Measurements from ENCODE around the gene CCM2. TPM values are rescaled to one million over a fixed set of nuclear protein-coding genes. Genes with fewer than 3 reads are reported as not detected.
A peak's percentile ranks its signal among the peaks of the same experiment; 100 is the strongest.

Gene CCM2
- total RNA-seq, 1 donor from 2014 or later: 33.7 TPM

GRCh38 chr7:45082031-45082830 is 82.2 kb downstream of the CCM2 start:
- DNase-seq: no peak

DNA sequence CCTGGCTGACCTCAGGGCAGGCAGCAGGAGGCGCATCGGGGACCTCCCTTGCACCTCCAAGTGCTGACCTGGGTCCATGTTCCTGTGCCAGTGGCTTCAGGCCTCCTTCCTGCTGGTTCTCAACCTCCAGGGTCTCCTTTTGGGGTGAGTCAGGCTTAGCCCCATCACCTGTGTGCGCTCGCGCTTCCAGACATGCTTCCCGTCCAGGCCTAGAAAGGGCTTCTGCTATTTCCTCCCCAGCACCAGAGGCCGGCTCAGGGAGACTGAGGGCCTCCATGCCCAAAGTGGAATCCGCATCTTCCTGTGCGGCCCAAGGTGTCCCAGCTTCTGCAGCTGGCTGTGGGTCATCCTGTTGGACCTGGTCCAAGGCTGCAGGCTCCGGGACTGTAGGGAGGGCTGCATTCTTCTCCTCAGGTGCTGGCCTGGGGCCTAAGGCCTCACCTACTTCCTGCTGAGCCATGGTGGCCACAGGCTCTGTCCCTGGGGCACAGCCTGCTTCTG is 82.9 kb downstream of the CCM2 start:
- DNase-seq: no peak

- DNase-seq: no peak
Measured at GRCh38 chr7:45084336-45084735, 84.3 kb downstream of the CCM2 start.

- DNase-seq: no peak
Measured at GRCh38 chr7:45084901-45085618, 85.1 kb downstream of the CCM2 start.

DNA sequence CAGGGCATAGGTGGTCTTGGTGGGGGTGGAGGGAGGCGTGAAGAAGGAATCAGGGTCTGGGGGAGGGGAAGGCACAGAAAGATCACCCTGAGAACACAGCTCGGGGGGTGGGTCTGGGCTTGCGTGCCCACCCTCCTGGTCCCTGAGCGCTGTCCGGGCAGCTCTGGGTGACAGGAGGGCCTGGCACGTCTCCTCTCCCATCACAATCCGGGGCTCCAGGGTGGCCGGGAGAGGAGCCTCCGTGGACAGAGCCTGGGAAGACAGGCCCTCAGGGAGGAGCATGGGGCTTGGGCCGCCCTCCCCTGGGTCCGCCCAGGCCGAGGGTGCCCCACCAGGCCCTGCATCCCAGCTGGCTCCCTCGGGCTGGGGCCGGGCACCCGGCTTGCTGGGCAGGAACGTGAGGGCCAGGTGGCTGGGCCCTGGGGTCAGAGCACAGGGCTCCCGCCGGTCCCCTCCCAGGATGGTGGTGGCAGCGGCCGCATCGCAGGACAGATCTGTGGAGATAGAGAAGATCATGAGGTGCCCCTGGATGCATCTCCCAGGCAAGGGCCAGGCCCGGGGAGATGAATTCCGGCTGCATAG is 85.7 kb downstream of the CCM2 start:
- no peak for DNase-seq

GRCh38 chr7:45086331-45087065 is 86.5 kb downstream of the CCM2 start:
- no peak for DNase-seq

DNA sequence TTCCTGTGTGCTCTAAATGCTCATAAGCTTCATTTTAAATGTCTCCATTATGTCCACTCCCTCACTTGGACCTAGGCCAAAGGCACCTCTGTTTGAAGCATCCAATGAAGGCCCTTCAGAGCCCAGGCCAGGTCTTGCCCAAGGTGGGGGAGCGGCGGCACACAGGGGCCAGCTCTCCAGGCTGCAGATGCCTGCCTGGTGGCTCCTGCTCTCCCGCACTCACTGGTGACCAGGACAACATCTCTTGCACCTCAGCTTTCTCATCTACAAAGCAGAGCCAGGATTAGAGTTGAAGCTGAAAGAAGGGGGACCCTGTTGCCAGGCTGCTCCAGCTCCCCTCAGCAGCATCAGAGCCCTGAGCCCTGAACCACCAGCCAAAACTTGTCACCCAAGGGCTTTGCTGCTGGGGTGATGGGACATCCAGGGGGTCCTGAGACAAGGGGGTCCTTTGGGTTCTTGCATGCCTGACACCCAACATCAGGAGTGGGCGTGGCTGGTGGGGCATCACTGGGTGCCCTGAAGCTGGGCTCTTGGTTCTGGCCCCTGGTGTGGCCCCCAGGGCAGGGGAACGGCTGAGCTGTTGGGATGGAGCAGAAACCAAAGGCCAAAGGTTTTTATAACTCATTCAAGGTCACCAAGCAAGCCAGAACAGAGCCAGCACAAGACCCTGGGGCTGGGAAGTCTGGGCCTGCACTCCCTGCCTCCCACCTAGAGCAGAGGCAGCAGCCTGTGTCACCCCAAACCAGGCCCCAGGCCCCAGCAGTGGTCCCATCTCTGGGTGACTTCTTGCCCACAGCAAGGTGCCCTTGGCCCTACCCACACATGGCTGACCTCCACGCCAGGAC is 87.5 kb downstream of the CCM2 start:
- DNase-seq: no peak

- peak; percentile 16 for DNase-seq
Measured at GRCh38 chr7:45088146-45088701, 88.2 kb downstream of the CCM2 start.

DNA sequence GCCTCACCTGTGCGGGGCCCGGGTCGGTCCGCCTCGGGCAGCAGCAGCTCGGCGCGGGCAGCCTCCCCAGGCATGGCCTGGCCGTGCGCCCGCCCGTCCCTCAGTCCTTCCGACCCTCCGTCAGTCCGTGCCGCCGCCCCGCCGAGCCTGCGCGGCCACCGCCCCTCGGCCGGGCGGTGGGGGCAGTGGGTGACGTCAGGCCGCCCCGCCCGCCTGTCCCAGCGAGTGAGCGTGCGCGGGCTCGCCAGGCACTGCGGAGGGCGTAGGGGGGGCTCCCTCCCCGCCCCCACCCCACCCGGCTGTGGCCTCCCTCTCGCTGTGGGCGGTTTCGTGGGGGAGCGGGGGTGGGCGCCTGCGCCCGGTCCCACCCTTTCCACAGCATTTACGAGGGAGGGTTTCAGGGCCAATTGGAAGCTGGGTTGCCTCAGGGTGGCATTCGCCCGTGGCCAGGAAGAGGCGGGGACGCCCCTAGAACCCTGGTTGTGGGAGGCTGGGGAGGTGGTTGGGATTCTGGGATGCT is 88.9 kb downstream of the CCM2 start, which contains the start of gene NACAD:
TSS of gene NACAD (minus strand) at position 149 of the 520 bp plus-strand sequence. CDS start at position 74, 75 bp downstream.
- peak; percentile 79 for DNase-seq

- DNase-seq: peak; percentile 73
Measured at GRCh38 chr7:45089341-45089891, 89.4 kb downstream of the CCM2 start.

- DNase-seq: no peak
Measured at GRCh38 chr7:45092100-45092930, 92.3 kb downstream of the CCM2 start.

DNA sequence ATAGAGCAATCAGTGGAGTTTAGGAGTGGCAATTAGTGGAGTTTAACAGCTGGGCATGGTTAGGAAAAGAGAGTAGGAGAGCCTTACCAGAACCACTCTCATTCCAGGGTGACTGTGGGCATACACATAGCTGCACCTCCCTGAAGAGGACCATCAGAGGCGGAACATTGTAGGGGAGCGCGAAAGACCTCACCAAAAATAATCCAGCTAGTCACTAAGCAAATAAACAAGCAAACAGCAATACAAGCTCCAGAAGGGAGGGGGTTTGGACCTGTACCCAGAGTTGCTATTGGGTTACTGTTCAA is 92.9 kb downstream of the CCM2 start:
- no peak for DNase-seq

- no peak for DNase-seq
Measured at GRCh38 chr7:45098983-45099839, 99.2 kb downstream of the CCM2 start.

GRCh38 chr7:45099891-45100760 is 100.1 kb downstream of the CCM2 start:
- DNase-seq: no peak

GRCh38 chr7:45100761-45101480 is 100.9 kb downstream of the CCM2 start:
- DNase-seq: no peak

GRCh38 chr7:45101748-45102147 is 101.7 kb downstream of the CCM2 start:
- DNase-seq: no peak
